ENCODE measurements around the gene MBOAT2.

- TF ChIP-seq CTCF (conservative IDR thresholded peaks at IDR 0.05; ENCODE audit: low read depth, low read length) (no peak), EZH2phosphoT487 (IDR thresholded peaks at IDR 0.05; ENCODE audit: borderline replicate concordance, low read length) (no peak)
Observed at GRCh38 chr2:8976442-8977259, 26.8 kb downstream of the MBOAT2 start.
